Measurements from ENCODE around the gene TCEAL3.
"Not testable (repeated sequence)": the region's sequence is repeated elsewhere in the genome, so short reads cannot be mapped to it uniquely, and the experiment has no call there.

DNA sequence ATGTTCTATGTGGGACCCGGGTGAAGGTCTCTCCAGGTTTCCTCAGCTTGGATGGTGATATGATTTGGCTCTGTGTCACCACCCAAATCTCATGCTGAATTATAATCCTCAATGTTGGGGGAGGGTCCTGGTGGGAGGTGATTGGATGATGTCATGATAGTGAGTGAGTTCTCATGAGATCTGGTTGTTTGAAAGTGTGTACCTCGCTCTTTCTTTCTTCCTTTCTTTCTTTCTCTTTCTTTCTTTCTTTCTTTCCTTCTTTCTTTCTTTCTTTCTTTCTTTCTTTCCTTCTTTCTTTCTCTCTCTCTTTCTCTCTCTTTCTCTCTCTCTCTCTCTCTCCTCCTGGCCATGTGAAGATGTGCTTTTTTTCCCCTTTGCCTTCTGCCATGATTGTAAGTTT is 51.7 kb downstream of the TCEAL3 start:
- TF ChIP-seq CTCF, POLR2A (IDR thresholded peaks at IDR 0.05): not testable (repeated sequence)

Data from lower leg skin (tissue), 3 donors.